ENCODE results near the gene AFDN.

The AFDN gene

DNA sequence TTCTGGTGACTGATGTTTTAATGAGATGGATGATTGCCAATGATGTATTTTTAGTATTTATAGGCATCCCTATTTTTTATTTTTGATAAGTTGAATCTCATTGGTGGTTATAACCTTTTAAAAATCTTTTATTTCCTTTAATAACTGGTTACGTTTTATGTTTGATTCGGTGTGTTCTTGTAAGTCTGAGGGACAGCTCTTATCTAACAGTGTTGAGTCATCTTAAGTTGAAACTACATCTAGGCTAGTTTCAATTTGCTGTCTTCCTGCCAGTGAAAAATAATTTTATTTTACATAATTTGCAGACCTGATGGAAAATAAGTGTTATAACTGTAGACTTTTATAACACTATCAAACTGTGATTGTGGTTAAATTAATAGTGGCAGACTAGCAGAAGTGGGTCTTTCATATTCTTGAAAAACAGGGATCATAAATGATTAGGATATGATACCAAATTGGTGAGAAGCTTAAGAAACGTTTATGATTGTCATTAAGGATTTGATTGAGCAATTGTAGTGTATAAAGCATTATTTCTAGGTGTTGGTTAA lies 4.6 kb downstream of the AFDN start:
- Histone ChIP-seq H3K27ac (ENCODE audit: low read depth, low read length) (no peak overlapping the region), H3K79me2 (ENCODE audit: control insufficient read depth, insufficient read depth, low read length, unreplicated experiment) (peaks cover 79% of the 10 kb centered on the region), H2AFZ (ENCODE audit: low read length, unreplicated experiment) (no peak overlapping the region), H3K4me3 (ENCODE audit: low read depth, low read length) (peak overlapping the region; percentile 30; the same call in 1 of the 2 replicates), H3K4me1 (ENCODE audit: control insufficient read depth, insufficient read depth, low read length, unreplicated experiment) (peaks cover 28% of the 10 kb centered on the region), H3K36me3 (ENCODE audit: insufficient read depth, low read length) (no peaks in the 10 kb centered on the region), H3K27me3 (ENCODE audit: insufficient read depth, low read length) (peaks cover under 1% of the 10 kb centered on the region; the same call in 1 of the 2 replicates)

DNA sequence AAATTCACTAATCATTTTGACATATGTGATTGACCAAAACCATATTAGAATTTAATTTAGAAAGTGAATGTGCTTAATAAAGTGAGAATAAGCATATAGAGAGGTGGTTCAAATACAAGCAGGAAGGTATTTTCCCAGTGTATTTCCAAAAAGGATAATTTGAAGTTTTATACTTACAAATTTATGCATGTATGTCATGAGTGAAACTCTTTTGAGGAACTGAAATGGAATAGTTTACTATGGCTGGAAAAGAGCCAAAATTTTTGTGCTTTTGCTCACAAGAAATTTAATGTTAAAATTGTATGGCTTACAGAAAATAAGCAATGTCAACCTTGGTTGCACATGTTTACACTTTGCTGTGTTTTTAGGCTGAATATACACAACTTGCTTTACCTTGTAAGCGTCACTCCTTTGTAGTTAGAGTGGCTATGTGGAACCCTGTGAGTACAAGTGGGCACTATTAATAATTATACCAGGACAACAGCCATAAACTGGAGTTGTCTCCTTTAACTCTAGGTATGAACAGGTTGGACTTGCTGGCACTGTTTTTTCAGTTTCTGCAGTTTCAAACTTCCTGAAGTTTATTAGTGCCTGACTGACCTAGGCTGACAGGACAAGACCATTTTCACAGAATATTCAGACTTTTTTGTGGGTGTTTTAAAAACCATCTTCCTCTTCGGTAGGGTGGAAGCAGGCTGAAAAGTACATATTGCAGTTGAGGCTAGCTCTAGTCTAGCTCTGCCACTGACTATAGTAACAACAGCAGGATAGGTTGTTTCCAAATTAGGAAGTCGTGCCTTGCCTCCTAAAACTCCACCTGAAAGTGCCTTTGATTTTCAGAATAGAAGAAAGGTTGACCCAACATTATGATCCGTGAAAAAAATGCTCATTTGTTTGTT lies 6.0 kb downstream of the AFDN start:
- Histone ChIP-seq H3K27me3 (ENCODE audit: insufficient read depth, low read length) (no peaks in the 10 kb centered on the region), H3K27ac (ENCODE audit: low read depth, low read length) (no peak overlapping the region), H2AFZ (ENCODE audit: low read length, unreplicated experiment) (no peak overlapping the region), H3K79me2 (ENCODE audit: control insufficient read depth, insufficient read depth, low read length, unreplicated experiment) (peaks cover 80% of the 10 kb centered on the region), H3K4me1 (ENCODE audit: control insufficient read depth, insufficient read depth, low read length, unreplicated experiment) (peaks cover 28% of the 10 kb centered on the region), H3K36me3 (ENCODE audit: insufficient read depth, low read length) (no peaks in the 10 kb centered on the region), H3K4me3 (ENCODE audit: low read depth, low read length) (no peak overlapping the region)

DNA sequence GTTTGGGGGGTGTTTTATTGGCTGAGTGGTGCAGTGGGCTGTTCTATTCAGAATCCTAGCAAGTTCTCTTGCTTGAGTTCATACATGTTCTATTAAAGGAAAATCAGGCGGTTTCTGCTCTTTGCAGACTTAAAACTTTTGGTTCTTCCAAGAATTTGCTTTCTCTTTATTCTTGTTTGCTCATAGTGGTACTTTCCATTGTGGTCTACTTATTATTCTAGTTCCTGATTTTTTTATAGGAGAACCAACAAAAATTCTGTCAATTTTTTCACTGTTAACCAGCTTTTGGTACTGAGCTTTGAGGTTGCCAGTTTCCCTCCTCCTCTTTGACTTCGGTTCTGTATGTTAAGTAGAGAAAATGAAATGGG lies 6.7 kb downstream of the AFDN start:
- Histone ChIP-seq H3K27ac (ENCODE audit: low read depth, low read length) (no peak overlapping the region), H3K4me3 (ENCODE audit: low read depth, low read length) (no peak overlapping the region), H3K79me2 (ENCODE audit: control insufficient read depth, insufficient read depth, low read length, unreplicated experiment) (peaks cover 79% of the 10 kb centered on the region)

DNA sequence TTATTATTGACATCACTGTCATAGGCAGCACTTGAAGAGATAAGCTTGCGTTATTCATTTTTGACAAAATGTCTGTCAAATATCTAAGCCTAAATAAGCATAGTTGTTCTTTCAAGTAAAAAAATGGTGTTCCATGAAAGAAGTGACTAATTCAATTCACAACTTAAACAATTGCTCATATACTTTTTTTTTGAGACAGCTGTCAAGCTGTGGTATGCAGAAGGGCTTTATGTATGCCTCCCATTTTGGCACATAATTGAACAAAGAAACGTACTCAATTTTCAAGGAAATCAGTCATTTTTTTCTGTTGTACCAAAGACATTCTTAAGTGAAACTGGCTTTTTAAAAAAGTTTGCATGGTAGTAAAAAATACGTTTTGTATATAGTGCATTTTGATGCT lies 8.5 kb downstream of the AFDN start:
- no peak overlapping the region for H3K4me3 ChIP-seq (ENCODE audit: low read depth, low read length)
- no peaks in the 10 kb centered on the region for H3K36me3 ChIP-seq (ENCODE audit: insufficient read depth, low read length)
- H3K27ac ChIP-seq (ENCODE audit: low read depth, low read length): no peak overlapping the region
- H3K4me1 ChIP-seq (ENCODE audit: control insufficient read depth, insufficient read depth, low read length, unreplicated experiment): peaks cover 31% of the 10 kb centered on the region
- peaks cover 76% of the 10 kb centered on the region for H3K79me2 ChIP-seq (ENCODE audit: control insufficient read depth, insufficient read depth, low read length, unreplicated experiment)
- no peaks in the 10 kb centered on the region for H3K27me3 ChIP-seq (ENCODE audit: insufficient read depth, low read length)
- H2AFZ ChIP-seq (ENCODE audit: low read length, unreplicated experiment): no peak overlapping the region

More for the DNA sequence above, 6.7 kb downstream of the AFDN start:
- H3K36me3 ChIP-seq (ENCODE audit: insufficient read depth, low read length): no peaks in the 10 kb centered on the region
- H3K4me1 ChIP-seq (ENCODE audit: control insufficient read depth, insufficient read depth, low read length, unreplicated experiment): peaks cover 29% of the 10 kb centered on the region
- H2AFZ ChIP-seq (ENCODE audit: low read length, unreplicated experiment): no peak overlapping the region
- no peaks in the 10 kb centered on the region for H3K27me3 ChIP-seq (ENCODE audit: insufficient read depth, low read length)

DNA sequence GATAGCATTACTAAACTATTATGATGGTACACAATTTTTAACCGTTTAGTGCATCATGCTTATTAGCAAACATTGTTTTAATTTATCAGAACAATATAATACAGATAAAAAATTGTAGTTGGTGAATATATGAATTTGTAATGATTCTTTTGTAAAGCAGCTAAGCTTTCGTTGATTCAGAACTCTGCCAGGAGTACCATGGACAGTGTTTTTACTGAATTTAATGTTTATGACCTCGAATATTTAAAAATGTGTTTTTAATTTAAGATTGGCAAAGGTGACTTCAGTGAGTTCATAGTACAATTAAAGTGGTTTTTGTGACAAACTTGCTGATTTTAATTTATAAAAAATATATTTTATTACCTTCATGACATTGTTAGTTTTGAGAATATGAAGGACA lies 10.0 kb downstream of the AFDN start:
- Histone ChIP-seq H3K4me1 (ENCODE audit: control insufficient read depth, insufficient read depth, low read length, unreplicated experiment) (peaks cover 34% of the 10 kb centered on the region), H3K36me3 (ENCODE audit: insufficient read depth, low read length) (no peaks in the 10 kb centered on the region), H3K27ac (ENCODE audit: low read depth, low read length) (no peak overlapping the region), H3K27me3 (ENCODE audit: insufficient read depth, low read length) (no peaks in the 10 kb centered on the region), H3K79me2 (ENCODE audit: control insufficient read depth, insufficient read depth, low read length, unreplicated experiment) (peaks cover 76% of the 10 kb centered on the region), H3K4me3 (ENCODE audit: low read depth, low read length) (no peak overlapping the region), H2AFZ (ENCODE audit: low read length, unreplicated experiment) (no peak overlapping the region)

DNA sequence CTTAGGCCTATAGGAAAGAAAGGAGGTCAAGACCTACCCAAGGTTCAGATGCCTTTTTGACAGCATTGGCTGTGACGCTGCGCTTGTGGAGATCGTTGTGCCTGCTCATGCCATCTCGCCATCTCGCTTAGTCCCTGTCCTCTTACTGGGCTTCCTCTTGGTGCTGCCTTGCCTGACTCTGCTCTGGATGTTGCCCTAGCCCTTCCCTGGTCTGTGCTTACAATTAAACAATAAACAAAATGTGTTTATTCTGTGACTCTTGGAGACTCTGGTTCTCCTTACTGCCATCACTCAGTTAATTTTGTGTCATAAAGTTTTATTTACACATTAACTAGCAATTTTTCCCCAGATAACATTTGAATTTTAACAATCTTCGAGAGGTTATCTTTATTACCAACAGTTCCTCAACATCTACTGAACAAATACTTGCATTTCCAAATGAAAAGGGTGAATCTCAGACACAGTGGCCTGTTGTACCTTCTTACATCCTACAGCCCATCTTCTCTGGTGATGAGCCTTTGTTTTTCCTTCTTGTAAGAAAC lies 11.6 kb downstream of the AFDN start:
- H3K4me3 ChIP-seq (ENCODE audit: low read depth, low read length): no peak overlapping the region
- peaks cover 76% of the 10 kb centered on the region for H3K79me2 ChIP-seq (ENCODE audit: control insufficient read depth, insufficient read depth, low read length, unreplicated experiment)
- no peaks in the 10 kb centered on the region for H3K36me3 ChIP-seq (ENCODE audit: insufficient read depth, low read length)
- peaks cover 29% of the 10 kb centered on the region for H3K4me1 ChIP-seq (ENCODE audit: control insufficient read depth, insufficient read depth, low read length, unreplicated experiment)
- H3K27ac ChIP-seq (ENCODE audit: low read depth, low read length): no peak overlapping the region
- no peak overlapping the region for H2AFZ ChIP-seq (ENCODE audit: low read length, unreplicated experiment)
- H3K27me3 ChIP-seq (ENCODE audit: insufficient read depth, low read length): no peaks in the 10 kb centered on the region

DNA sequence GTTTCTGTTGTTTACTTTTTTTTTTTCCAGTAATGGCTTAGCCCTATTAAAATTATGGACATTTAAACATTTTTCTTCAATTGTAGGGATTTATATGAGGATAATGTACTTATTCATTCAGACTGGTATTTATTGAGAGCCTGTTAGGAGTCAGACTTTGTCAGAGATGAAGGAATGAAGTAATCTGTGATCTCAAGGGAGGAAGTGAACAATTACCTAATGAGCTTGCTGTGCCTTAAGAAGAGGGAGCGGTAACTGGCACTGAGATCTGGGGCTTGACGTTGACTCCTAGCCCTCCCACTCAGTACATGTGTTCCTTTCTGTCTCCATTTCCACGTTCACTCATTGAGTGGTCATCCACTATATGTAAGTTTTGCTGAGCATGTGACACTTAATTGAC lies 12.6 kb downstream of the AFDN start:
- peaks cover 27% of the 10 kb centered on the region for H3K4me1 ChIP-seq (ENCODE audit: control insufficient read depth, insufficient read depth, low read length, unreplicated experiment)
- no peak overlapping the region for H2AFZ ChIP-seq (ENCODE audit: low read length, unreplicated experiment)
- no peaks in the 10 kb centered on the region for H3K36me3 ChIP-seq (ENCODE audit: insufficient read depth, low read length)
- H3K27me3 ChIP-seq (ENCODE audit: insufficient read depth, low read length): no peaks in the 10 kb centered on the region
- H3K27ac ChIP-seq (ENCODE audit: low read depth, low read length): no peak overlapping the region
- H3K4me3 ChIP-seq (ENCODE audit: low read depth, low read length): no peak overlapping the region
- H3K79me2 ChIP-seq (ENCODE audit: control insufficient read depth, insufficient read depth, low read length, unreplicated experiment): peaks cover 70% of the 10 kb centered on the region

DNA sequence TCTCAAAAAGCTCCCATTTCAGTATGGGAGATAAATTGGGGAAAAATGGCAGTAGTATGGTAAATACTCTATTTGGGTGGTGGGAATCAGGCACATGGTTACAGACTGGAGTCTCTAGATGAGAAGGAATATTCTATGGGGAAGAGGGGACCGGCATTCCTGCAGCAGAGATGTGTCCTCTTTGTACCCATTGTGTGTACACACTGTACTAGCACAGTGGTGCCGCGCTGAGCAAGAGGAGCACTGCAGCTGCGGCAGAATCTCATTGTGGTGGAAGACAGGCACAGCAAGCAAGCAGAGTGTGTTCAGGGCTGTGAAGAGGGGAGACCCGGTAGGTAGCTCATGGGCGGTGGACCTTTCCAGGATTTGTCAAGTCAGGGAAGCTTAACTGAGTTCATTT lies 13.0 kb downstream of the AFDN start:
- no peak overlapping the region for H3K27ac ChIP-seq (ENCODE audit: low read depth, low read length)
- peaks cover 70% of the 10 kb centered on the region for H3K79me2 ChIP-seq (ENCODE audit: control insufficient read depth, insufficient read depth, low read length, unreplicated experiment)
- peaks cover 27% of the 10 kb centered on the region for H3K4me1 ChIP-seq (ENCODE audit: control insufficient read depth, insufficient read depth, low read length, unreplicated experiment)
- H2AFZ ChIP-seq (ENCODE audit: low read length, unreplicated experiment): no peak overlapping the region
- H3K27me3 ChIP-seq (ENCODE audit: insufficient read depth, low read length): no peaks in the 10 kb centered on the region
- no peak overlapping the region for H3K4me3 ChIP-seq (ENCODE audit: low read depth, low read length)
- no peaks in the 10 kb centered on the region for H3K36me3 ChIP-seq (ENCODE audit: insufficient read depth, low read length)

DNA sequence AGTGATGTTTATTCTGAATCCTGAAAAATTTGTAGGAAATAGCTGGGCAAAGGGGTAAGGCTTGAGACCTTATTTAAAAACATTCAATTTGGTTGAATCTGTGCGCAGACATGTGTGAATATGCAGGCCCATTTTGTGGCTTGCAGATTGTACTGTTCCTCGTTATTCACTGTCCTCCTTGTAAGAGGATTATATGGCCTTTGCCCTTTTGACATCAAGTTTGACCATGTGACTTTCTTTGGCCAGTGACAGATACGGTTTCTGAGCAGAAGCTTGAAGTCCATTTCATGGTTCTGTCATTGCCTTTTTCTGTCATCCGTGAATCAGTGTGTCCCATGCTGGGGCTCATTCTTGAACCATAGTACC lies 13.4 kb downstream of the AFDN start:
- Histone ChIP-seq H3K79me2 (ENCODE audit: control insufficient read depth, insufficient read depth, low read length, unreplicated experiment) (peaks cover 68% of the 10 kb centered on the region), H3K27me3 (ENCODE audit: insufficient read depth, low read length) (no peaks in the 10 kb centered on the region), H3K4me1 (ENCODE audit: control insufficient read depth, insufficient read depth, low read length, unreplicated experiment) (peaks cover 27% of the 10 kb centered on the region), H3K27ac (ENCODE audit: low read depth, low read length) (no peak overlapping the region), H3K36me3 (ENCODE audit: insufficient read depth, low read length) (no peaks in the 10 kb centered on the region), H3K4me3 (ENCODE audit: low read depth, low read length) (no peak overlapping the region), H2AFZ (ENCODE audit: low read length, unreplicated experiment) (no peak overlapping the region)

DNA sequence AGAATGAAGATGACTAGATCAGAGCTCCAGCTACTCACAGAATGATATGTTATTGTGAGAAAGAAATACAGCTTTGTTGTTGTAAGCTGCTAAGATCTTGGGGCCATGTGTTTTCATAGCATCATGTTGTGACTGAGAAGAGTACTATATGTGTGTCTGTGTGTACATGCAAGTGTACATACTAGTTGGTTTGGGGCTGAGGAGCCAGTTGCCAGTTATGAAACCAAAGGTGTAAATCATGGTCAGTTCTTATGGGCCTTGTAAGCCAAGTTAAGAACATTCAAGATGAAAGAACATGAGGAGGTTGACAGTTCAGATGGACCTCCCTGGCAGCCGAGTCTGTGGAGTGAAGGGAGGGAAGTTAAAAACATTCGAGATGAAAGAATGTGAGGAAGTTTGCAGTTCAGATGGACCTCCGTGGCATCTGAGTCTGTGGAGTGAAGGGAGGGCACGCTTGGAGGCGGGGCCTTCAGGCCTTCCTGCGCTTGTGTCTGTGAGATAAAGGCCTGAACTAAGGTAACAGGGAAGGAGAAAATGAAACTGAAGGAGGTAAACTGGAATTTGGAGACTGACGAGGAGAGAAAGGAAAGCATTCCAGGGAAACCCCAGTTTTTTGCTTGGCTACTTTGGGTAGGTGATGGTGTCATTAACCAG lies 13.9 kb downstream of the AFDN start:
- Histone ChIP-seq H2AFZ (ENCODE audit: low read length, unreplicated experiment) (no peak overlapping the region), H3K27ac (ENCODE audit: low read depth, low read length) (no peak overlapping the region), H3K4me3 (ENCODE audit: low read depth, low read length) (no peak overlapping the region), H3K4me1 (ENCODE audit: control insufficient read depth, insufficient read depth, low read length, unreplicated experiment) (peaks cover 27% of the 10 kb centered on the region), H3K27me3 (ENCODE audit: insufficient read depth, low read length) (no peaks in the 10 kb centered on the region), H3K79me2 (ENCODE audit: control insufficient read depth, insufficient read depth, low read length, unreplicated experiment) (peaks cover 63% of the 10 kb centered on the region), H3K36me3 (ENCODE audit: insufficient read depth, low read length) (no peaks in the 10 kb centered on the region)
